Measurements from ENCODE around the gene RAB31.

- TF ChIP-seq EZH2 (IDR thresholded peaks at IDR 0.05; ENCODE audit: borderline replicate concordance, low read depth, low read length, poor library complexity, severe bottlenecking), result no peak
- TF ChIP-seq CTCF (conservative IDR thresholded peaks at IDR 0.05; ENCODE audit: low read depth, low read length), result no peak
These were observed 78.5 kb downstream of the RAB31 start for GRCh38 chr18:9786631-9787030.
